HG02610 (cell line): ENCODE measurements around the gene PCDHB1.
"Not testable (repeated sequence)": the region's sequence is repeated elsewhere in the genome, so short reads cannot be mapped to it uniquely, and the experiment has no call there.

ENCODE experiments used
- ATAC-seq: cut with Tn5 transposase; IDR thresholded peaks from one replicate; pipeline ENCODE4 v1.9.1; 2021; ENCODE audit warnings: mild to moderate bottlenecking, moderate library complexity; ENCODE audit not compliant: unreplicated experiment

The PCDHB1 gene

GRCh38 chr5:141082228-141082627, 31.1 kb downstream of the PCDHB1 start:
- no peak for ATAC-seq

GRCh38 chr5:141084487-141084989, 33.4 kb downstream of the PCDHB1 start:
- ATAC-seq: no peak

DNA sequence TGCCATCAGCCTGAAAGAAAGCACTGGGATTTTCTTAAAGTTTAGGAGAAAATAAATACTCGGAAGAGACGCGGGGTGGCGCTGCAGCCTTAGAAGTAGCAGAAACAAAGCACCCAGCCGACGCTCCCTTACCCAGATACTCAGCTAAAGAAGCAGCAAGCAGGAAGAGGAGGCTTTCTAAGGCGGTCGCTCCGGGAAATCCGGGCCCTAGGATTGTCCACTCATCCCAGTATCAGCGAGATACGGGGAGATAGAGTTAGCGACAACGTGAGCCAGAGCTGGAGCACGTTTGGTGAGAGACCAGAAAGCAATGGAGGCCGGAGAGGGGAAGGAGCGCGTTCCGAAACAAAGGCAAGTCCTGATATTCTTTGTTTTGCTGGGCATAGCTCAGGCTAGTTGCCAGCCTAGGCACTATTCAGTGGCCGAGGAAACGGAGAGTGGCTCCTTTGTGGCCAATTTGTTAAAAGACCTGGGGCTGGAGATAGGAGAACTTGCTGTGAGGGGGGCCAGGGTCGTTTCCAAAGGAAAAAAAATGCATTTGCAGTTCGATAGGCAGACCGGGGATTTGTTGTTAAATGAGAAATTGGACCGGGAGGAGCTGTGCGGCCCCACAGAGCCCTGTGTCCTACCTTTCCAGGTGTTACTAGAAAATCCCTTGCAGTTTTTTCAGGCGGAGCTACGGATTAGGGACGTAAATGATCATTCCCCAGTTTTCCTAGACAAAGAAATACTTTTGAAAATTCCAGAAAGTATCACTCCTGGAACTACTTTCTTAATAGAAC, 43.5 kb downstream of the PCDHB1 start, which contains the start of gene PCDHB2:
PCDHB2 (plus strand) TSS at position 135 of the 782 bp plus-strand sequence; CDS start at position 311, 176 bp downstream.
- ATAC-seq: no peak

GRCh38 chr5:141095263-141095641, 44.1 kb downstream of the PCDHB1 start:
- no peak for ATAC-seq

DNA sequence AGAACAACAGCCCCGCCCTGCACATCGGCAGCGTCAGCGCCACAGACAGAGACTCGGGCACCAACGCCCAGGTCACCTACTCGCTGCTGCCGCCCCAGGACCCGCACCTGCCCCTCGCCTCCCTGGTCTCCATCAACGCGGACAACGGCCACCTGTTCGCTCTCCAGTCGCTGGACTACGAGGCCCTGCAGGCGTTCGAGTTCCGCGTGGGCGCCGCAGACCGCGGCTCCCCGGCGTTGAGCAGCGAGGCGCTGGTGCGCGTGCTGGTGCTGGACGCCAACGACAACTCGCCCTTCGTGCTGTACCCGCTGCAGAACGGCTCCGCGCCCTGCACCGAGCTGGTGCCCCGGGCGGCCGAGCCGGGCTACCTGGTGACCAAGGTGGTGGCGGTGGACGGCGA, 45.0 kb downstream of the PCDHB1 start:
- ATAC-seq: not testable (repeated sequence)

DNA sequence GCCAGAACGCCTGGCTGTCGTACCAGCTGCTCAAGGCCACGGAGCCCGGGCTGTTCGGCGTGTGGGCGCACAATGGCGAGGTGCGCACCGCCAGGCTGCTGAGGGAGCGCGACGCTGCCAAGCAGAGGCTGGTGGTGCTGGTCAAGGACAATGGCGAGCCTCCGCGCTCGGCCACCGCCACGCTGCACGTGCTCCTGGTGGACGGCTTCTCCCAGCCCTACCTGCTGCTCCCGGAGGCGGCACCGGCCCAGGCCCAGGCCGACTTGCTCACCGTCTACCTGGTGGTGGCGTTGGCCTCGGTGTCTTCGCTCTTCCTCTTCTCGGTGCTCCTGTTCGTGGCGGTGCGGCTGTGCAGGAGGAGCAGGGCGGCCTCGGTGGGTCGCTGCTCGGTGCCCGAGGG, 45.4 kb downstream of the PCDHB1 start:
- not testable (repeated sequence) for ATAC-seq

DNA sequence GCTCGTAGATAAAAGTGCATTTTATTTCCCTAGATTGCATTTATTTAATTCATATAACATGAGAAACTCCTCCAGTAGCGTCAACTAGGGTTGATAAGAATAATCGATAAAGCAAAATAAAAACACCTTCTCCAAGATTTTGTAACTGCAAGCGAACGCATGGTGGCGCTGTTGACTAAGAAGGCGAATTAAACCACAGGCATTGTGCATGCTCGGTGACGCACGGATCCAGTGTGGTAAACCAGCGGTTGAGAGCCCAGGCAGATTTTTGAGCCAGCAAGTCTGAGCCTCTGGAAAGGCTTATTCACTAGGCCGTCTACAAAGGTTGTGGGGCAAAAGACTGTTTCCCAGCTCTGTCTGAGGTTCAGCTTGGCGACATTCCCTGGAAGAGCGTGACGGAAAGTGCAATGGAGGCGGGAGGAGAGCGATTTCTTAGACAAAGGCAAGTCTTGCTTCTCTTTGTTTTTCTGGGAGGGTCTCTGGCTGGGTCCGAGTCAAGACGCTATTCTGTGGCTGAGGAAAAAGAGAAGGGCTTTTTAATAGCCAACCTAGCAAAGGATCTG, 49.1 kb downstream of the PCDHB1 start, which contains the start of gene PCDHB3:
PCDHB3 (plus strand) TSS at position 231 of the 563 bp plus-strand sequence; CDS start at position 408, 177 bp downstream.
- no peak for ATAC-seq

- no peak for ATAC-seq
Measured at GRCh38 chr5:141101059-141101458, 49.9 kb downstream of the PCDHB1 start.

- not testable (repeated sequence) for ATAC-seq
Measured at GRCh38 chr5:141102070-141102469, 50.9 kb downstream of the PCDHB1 start.

DNA sequence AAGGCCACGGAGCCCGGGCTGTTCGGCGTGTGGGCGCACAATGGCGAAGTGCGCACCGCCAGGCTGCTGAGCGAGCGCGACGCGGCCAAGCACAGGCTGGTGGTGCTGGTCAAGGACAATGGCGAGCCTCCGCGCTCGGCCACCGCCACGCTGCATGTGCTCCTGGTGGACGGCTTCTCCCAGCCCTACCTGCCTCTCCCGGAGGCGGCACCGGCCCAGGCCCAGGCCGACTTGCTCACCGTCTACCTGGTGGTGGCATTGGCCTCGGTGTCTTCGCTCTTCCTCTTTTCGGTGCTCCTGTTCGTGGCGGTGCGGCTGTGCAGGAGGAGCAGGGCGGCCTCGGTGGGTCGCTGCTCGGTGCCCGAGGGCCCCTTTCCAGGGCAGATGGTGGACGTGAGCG, 51.3 kb downstream of the PCDHB1 start:
- ATAC-seq: not testable (repeated sequence)

DNA sequence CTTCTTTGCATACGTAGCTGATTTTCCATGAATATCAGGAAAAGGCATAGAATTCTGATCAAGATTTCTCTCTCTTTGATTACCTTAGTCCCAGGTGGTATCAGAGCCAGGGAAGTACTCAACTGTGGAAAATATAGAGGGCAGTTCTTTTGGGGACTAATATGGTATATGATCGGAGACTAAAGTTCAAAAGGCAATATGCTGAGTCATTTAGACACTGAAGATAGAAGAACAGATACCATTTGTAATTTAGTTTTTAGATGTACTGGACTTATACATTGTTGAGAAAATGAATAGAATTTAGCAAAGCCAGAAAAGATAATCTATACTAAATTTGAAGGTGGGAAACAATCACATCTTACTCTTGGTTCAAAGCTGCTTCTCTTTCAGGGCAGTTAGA, 54.2 kb downstream of the PCDHB1 start:
- ATAC-seq: no peak
